GM18507 (cell line): ENCODE measurements around the gene AEN.

Source experiments
- DNase-seq: peaks from one replicate; pipeline ENCODE4 v3.0.0; 2011; ENCODE audit warnings: low read depth; ENCODE audit not compliant: insufficient read length; ENCODE audit errors: extremely low spot score
- FAIRE-seq: peaks from 2 replicates; lab custom pipeline; 2011; peaks lifted over from hg19 to GRCh38; lab: Jason Lieb, UNC

AEN gene

GRCh38 chr15:88647351-88648105, 26.4 kb downstream of the AEN start:
- no peak for DNase-seq
- FAIRE-seq = no peak

DNA sequence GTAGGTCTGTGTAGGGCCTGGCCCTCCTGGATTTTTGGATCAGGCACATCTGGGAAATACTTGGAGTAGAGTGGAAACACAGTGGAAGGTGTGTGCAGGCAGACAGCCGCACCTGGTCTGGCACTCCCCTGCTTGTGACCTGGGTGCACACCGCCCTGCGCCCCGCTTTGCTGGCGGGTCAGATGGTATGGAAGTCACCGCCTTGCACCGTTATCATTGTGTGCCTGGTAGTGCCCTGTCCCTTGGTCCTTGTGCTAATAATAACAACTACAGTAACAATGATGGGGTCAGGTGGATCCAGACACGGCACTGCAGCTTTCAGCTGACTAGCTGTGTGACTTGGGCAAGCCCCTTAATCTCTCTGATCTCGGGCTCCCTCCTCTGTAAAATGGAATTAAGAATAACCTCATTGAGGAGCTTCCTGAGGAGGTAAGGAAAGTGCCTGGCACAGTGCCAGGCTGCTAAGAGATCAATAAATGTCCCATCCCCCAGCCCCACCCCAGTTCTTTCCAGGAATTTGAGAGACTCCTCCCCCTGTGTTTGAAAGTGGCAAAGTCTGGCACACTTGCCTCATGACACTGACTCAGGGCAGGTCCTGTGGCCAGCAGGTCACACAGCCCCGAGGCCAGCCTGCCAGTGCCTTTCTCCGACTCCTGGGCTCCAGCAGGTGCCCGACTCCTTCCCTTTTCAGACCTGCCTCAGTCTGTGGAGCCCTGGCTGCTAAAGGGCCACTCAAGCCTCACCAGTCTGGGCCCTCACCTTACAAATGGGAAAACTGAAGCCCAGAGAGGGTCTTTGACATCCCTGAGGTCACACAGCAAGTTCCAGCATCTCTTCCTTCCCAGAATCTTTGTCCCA, 27.4 kb downstream of the AEN start:
- FAIRE-seq (no peak), DNase-seq (no peak)

DNA sequence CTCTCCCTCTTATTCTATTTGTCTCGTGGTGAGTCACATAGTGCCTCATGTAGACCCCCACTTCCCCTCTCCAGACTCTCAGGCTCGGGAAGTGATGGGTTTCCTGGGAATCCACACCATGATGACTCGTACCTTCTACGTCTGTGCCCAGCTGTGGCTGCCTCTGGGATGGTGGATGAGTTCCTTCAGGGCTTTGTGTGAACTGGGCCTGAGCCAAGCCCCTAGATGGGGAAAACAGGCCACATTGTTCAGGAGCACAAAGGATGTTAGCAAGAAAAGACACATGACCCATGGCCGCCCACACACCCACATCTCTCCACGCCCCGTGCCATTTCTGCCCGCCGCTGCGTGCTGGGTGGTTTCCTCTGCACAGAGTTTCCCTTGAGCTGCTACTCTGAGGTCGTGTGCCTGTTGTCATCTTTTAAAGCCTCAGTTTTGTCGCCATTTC, 28.2 kb downstream of the AEN start:
- DNase-seq (no peak), FAIRE-seq (peak; percentile 83)

DNA sequence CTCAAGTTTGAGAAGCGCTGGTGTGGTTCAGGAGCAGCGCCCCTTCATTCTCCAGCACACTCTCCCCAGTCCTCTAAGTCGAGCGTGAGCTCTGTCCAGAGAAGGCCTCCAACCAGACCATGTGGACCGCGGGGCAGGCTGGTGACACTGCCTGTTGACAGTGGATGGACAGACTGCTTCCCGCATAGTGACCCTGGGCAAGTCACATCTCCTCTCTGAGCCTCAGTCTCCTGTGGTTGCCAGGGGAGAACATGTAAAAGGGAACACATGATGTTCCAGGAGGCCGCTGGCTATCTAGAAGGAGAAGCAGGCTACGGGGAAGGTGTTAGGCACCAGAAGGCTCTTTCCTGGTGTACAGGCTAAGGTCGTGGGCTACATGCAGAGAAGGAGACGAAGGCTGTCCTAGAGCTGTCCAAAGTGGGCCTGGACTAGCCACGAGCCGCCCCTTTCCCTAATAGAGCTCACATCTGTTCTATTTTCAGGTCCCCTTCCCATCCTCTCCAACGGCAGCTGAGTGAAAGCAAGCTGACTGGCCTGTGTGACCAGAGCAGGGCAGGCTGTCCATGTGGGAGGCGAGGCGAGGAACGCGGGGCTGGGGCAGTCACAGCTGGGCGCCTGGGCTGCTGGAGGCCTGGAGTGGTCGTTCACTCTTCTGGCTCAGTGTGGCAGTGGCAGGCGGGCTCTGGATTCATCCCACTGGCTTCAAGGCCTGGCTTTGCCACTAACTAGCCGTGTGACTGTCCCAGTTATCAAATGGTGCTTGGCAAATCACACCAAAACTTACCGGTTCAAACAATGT, 28.8 kb downstream of the AEN start:
- no peak for DNase-seq
- no peak for FAIRE-seq

DNA sequence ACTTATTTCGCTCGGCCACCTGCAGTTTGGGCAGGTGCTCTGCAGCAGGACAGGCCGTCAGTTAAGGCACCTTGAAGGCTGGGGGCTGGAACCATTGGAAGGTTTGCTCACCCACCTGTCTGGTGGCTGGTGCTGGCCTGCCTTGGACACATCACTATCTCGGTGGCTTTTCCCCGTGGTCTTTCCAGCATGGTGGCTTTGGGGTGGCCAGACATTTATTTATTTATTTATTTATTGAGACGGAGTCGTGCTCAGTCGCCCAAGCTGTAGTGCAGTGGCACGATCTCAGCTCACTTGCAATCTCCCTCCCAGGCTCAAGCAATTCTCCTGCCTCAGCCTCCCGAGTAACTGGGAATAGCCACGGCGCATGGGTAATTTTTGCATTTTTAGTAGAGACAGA, 29.4 kb downstream of the AEN start:
- FAIRE-seq (no peak), DNase-seq (no peak)

DNA sequence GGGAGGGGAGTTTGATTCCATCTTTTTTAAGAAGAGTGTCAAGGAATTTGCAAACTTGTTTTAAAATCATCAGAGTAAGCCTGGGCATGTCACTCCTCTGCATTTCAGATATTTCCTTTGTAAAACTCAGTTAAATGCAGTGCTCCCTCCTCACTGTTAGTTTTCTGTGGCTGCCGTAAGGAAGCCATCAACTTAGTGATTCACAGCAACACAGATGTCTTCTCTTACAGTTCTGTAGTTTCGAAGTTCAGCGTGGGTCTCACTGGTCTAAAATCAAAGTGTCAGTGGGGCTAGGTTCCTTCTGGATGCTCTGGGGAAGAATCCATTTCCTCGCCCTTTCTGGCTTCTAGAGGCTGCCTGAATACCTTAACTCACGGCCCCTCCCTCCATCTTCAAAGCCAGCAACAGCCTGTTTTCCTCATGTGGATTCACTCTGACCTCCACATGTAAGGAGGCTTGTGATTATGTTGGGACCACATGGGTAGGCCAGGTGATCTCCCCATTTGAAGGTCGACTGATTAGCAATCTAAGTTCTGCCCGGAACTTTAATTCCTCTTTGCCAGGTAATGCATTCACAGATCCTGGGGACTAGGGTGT, 30.1 kb downstream of the AEN start:
- DNase-seq = no peak
- no peak for FAIRE-seq

DNA sequence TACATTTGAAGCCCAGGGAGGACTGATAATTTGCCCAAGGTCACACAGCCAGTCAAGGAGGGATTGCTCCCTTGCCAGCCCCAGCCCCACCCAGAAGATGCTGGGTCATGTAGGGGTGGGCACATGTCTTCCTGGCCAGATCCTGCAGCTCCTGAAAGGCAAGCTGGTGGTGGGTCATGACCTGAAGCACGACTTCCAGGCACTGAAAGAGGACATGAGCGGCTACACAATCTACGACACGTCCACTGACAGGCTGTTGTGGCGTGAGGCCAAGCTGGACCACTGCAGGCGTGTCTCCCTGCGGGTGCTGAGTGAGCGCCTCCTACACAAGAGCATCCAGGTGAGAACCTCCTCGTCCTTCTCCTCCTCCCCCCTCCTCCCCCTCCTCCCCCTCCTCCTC, 30.8 kb downstream of the AEN start:
- DNase-seq = no peak
- no peak for FAIRE-seq

GRCh38 chr15:88652456-88653199, 31.5 kb downstream of the AEN start:
- FAIRE-seq = no peak
- DNase-seq = no peak

GRCh38 chr15:88653200-88654064, 32.3 kb downstream of the AEN start:
- no peak for FAIRE-seq
- DNase-seq = no peak

DNA sequence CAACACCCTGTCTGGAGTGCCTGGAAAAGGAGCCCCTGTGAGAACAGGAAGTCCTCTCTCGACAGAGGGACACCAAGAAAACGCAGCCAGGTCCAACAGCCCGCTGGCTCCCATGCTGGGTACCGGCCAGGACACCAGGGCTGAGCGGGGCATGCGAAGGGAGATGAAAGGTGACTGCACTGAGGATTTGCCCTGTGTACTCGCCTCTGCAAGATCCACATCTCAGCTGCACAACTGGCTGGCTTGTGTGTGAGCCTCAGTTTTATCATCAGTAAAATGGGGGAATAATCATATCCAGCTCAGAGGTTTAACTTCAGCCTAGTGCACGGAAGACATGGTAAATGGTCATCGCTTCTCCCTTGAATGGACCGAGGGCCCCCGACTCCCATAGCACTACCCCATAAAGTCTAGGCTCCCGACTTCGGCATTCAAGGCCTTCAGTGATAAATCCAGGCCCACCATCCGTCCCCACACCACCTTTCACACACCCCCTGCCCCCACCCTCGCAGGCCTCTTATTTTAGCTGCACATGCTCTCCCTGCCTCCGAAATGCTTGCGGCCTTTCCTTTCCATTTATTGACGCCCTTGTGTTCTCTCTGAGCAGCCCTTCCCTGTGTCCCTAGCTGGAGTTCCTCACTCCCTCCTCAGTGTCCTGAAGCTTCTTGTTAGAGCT, 33.4 kb downstream of the AEN start:
- no peak for DNase-seq
- FAIRE-seq = no peak

DNA sequence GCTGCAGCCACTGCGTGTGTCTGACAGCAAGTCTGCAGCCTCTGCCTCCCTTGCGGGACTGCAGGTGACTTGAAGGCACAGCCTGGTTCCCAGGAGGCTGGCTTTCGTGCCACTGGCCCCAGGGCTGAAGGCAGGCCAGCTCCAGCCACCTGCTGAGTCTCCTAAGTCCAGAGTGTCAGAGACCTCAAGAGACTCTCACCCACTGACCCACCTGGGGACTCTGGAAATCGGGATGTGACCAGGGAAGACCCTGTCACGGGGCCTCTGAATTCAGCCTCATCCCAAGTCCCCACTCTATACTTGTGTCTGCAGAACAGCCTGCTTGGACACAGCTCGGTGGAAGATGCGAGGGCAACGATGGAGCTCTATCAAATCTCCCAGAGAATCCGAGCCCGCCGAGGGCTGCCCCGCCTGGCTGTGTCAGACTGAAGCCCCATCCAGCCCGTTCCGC, 34.0 kb downstream of the AEN start:
- no peak for FAIRE-seq
- no peak for DNase-seq

GRCh38 chr15:88655800-88656488, 34.8 kb downstream of the AEN start:
- FAIRE-seq = peak; percentile 38
- no peak for DNase-seq

- peak; percentile 60 for DNase-seq
- peak; percentile 91 for FAIRE-seq
Measured at GRCh38 chr15:88656760-88657221, 35.7 kb downstream of the AEN start.

DNA sequence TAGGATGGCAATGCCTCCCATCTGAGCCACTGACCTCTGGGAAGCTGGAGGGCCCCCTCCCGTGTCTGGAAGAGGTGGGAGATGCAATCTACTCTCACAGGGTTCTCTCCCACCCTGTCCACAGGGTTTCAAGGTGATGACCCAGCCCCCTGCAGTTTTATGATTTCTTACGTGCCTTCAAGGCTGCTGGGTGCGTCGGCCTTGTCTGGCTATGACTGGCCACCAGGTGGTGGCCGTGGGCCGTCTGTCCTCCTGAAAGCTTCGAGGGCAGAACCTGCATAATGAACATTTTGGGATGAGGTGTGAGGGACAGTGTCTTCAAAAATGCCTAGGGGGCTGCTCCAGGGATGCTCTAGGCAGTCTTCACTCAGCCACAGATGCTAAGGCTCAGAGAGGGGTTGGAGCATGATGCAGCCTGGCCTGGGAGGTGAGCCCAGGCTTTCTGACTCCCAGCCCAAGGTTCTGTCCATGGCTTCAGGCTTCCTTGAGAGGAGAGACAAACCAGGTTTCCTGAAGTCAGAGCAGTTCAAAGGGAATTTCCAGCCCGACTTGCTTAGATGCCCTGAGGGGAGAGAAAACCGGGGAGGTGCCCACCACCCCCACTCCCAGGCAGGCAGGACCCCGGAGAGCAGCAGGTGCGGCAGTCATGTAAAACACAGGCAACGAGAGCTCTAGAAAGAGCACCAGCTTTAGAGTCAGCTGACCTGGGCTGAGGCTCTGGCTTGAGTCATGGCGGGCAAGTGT, 36.4 kb downstream of the AEN start:
- FAIRE-seq (peak; percentile 41), DNase-seq (no peak)

- no peak for FAIRE-seq
- DNase-seq = no peak
Measured at GRCh38 chr15:88658070-88658965, 37.2 kb downstream of the AEN start.
